ENCODE results near the gene QPCT.
"Not testable (repeated sequence)": the region's sequence is repeated elsewhere in the genome, so short reads cannot be mapped to it uniquely, and the experiment has no call there.

The QPCT gene

DNA sequence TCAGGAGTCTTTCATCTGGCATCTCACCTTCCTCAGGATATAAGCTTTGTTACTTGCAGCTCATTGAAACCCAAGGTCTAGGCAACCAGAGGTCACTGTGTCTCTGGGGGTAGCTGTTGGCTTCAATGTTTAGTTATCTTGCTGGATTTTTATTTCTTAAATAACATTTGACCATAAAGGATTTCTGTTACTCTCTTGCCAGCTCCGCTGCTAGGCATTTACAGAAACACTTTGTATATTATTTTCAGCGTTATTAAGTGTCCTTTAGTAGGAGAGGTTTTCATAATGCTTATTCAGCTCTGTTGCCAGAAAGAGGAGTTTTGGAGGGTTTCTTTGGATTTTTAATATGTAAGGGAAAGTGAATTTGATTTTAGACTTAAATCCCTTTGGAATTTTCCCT is 61.4 kb downstream of the QPCT start:
- DNase-seq (ENCODE audit: extremely low read depth, insufficient read length) = no peak
- H3K36me3 ChIP-seq (ENCODE audit: control insufficient read depth, insufficient read depth, low read length) = no peaks in the 10 kb centered on the region

GRCh38 chr2:37412231-37412630 is 67.8 kb downstream of the QPCT start:
- H3K27me3 ChIP-seq (replicated peaks; ENCODE audit: control insufficient read depth, insufficient read depth, low read length) = no peaks in the 10 kb centered on the region
- H3K36me3 ChIP-seq (ENCODE audit: control insufficient read depth, insufficient read depth, low read length) = no peaks in the 10 kb centered on the region
- H3K4me3 ChIP-seq (replicated peaks; ENCODE audit: low read depth, low read length) = no peak overlapping the region
- TF ChIP-seq, protein P1, sequence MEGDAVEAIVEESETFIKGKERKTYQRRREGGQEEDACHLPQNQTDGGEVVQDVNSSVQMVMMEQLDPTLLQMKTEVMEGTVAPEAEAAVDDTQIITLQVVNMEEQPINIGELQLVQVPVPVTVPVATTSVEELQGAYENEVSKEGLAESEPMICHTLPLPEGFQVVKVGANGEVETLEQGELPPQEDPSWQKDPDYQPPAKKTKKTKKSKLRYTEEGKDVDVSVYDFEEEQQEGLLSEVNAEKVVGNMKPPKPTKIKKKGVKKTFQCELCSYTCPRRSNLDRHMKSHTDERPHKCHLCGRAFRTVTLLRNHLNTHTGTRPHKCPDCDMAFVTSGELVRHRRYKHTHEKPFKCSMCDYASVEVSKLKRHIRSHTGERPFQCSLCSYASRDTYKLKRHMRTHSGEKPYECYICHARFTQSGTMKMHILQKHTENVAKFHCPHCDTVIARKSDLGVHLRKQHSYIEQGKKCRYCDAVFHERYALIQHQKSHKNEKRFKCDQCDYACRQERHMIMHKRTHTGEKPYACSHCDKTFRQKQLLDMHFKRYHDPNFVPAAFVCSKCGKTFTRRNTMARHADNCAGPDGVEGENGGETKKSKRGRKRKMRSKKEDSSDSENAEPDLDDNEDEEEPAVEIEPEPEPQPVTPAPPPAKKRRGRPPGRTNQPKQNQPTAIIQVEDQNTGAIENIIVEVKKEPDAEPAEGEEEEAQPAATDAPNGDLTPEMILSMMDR (IDR thresholded peaks at IDR 0.05; ENCODE audit: insufficient read depth, low read length, poor library complexity, severe bottlenecking) = no peak
- no peak for DNase-seq (ENCODE audit: extremely low read depth, insufficient read length)

More for the DNA sequence above, 61.4 kb downstream of the QPCT start:
- H3K4me3 ChIP-seq (replicated peaks; ENCODE audit: low read depth, low read length) = no peak overlapping the region
- no peaks in the 10 kb centered on the region for H3K27me3 ChIP-seq (replicated peaks; ENCODE audit: control insufficient read depth, insufficient read depth, low read length)
- TF ChIP-seq, protein P1 (IDR thresholded peaks at IDR 0.05; ENCODE audit: insufficient read depth, low read length, poor library complexity, severe bottlenecking) = no peak

DNA sequence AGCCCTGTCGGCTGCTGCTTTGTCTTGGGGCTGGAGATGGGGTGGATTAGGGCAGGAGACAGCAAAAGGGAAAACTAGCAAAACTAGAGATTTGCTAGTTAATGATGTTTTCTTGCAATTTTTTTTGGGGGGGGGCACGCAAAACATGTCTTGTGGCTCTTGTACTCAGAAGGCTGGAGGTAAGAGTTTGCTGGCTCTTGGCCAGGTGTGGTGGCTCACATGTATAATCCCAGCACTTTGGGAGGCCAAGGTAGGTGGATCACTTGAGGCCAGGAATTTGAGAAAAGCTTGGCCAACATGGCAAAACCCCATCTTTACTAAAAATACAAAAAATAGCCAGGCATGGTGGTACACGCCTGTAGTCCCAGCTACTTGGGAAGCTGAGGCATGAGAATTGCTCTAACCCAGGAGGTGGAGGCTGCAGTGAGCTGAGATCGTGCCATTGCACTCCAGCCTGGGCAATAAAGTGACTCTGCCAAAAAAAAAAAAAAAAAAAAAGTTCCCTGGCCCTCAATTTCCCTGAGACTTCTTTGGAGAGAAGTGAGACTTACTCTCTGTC is 69.6 kb downstream of the QPCT start:
- H3K4me3 ChIP-seq (replicated peaks; ENCODE audit: low read depth, low read length); DNase-seq (ENCODE audit: extremely low read depth, insufficient read length); H3K27me3 ChIP-seq (replicated peaks; ENCODE audit: control insufficient read depth, insufficient read depth, low read length): not testable (repeated sequence)

DNA sequence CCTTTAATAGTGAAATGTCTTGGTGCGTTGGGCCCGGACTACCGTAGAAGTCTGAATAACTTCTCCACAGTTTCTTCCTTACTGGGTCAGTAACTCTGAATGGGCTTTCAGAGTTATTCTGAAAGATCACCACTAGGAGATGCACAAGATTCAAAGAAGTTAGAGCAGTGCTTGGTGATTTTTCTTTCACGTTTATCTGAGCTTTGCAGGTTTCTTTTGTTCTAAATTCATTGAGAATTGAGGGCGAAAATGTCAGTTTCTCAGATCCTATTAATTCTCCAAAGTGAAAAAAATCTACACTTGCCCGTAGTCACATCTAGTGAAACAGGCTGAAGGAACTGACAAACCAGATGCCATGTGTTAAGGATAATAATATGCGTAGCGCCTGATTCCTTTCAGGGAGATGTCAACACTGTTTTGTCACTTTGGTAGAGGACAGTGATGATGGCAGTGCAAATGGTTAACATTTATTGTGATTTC is 70.1 kb downstream of the QPCT start:
- DNase-seq (ENCODE audit: extremely low read depth, insufficient read length) = peak; percentile 42
- no peaks in the 10 kb centered on the region for H3K36me3 ChIP-seq (ENCODE audit: control insufficient read depth, insufficient read depth, low read length)
- TF ChIP-seq, protein P1 (IDR thresholded peaks at IDR 0.05; ENCODE audit: insufficient read depth, low read length, poor library complexity, severe bottlenecking) = peak; percentile 97
- no peaks in the 10 kb centered on the region for H3K27me3 ChIP-seq (replicated peaks; ENCODE audit: control insufficient read depth, insufficient read depth, low read length)
- no peak overlapping the region for H3K4me3 ChIP-seq (replicated peaks; ENCODE audit: low read depth, low read length)

More for the DNA sequence above, 69.6 kb downstream of the QPCT start:
- not testable (repeated sequence) for H3K36me3 ChIP-seq (ENCODE audit: control insufficient read depth, insufficient read depth, low read length)

GRCh38 chr2:37415128-37415820 is 70.8 kb downstream of the QPCT start:
- H3K36me3 ChIP-seq (ENCODE audit: control insufficient read depth, insufficient read depth, low read length) = no peaks in the 10 kb centered on the region
- DNase-seq (ENCODE audit: extremely low read depth, insufficient read length) = no peak
- TF ChIP-seq, protein P1 (IDR thresholded peaks at IDR 0.05; ENCODE audit: insufficient read depth, low read length, poor library complexity, severe bottlenecking) = no peak
- H3K27me3 ChIP-seq (replicated peaks; ENCODE audit: control insufficient read depth, insufficient read depth, low read length) = no peaks in the 10 kb centered on the region
- H3K4me3 ChIP-seq (replicated peaks; ENCODE audit: low read depth, low read length) = no peak overlapping the region

GRCh38 chr2:37417321-37417720 is 72.9 kb downstream of the QPCT start:
- TF ChIP-seq, protein P1 (IDR thresholded peaks at IDR 0.05; ENCODE audit: insufficient read depth, low read length, poor library complexity, severe bottlenecking) = no peak
- Histone ChIP-seq H3K36me3 (ENCODE audit: control insufficient read depth, insufficient read depth, low read length) (no peaks in the 10 kb centered on the region), H3K27me3 (replicated peaks; ENCODE audit: control insufficient read depth, insufficient read depth, low read length) (no peaks in the 10 kb centered on the region), H3K4me3 (replicated peaks; ENCODE audit: low read depth, low read length) (no peak overlapping the region)
- DNase-seq (ENCODE audit: extremely low read depth, insufficient read length) = no peak
